SK-MEL-5 (cell line): Measurements from ENCODE around the gene MAP3K6. TPM values are rescaled to one million over a fixed set of nuclear protein-coding genes. Genes with fewer than 3 reads are reported as not detected.

Experiments used
- DNase-seq: peaks from one replicate; pipeline ENCODE4 v3.0.0-alpha.2; 2016; ENCODE audit warnings: low read depth, low spot score
- in situ Hi-C: cut with HindIII; loops from 2 replicates; pipeline ENCODE4 v1.10.0; 2016; ENCODE audit warnings: low sequenced_read_pairs, high pct_unique_total_duplicates, low pct_unique_long_range_greater_than_20kb
- total RNA-seq: library from RNA; depleted of rRNA; stranded (reverse); fragments of >200 nt; shearing (Covaris generic); gene quantifications from 2 replicates; pipeline ENCODE4 v1.2.3, GENCODE V29; 2014

The MAP3K6 gene
- total RNA-seq, 1 experiment from 2014 or later, result 5.5 TPM

- no peak for DNase-seq
- in situ Hi-C loops, result no loop called here
Observed at GRCh38 chr1:27346991-27347624, 19.7 kb downstream of the MAP3K6 start.

- DNase-seq, result no peak
- in situ Hi-C loops, result no loop called here
Observed at GRCh38 chr1:27346357-27346756, 20.4 kb downstream of the MAP3K6 start.

- no peak for DNase-seq
- in situ Hi-C loops, result no loop called here
Observed at GRCh38 chr1:27345272-27345671, 21.5 kb downstream of the MAP3K6 start.

GRCh38 chr1:27343639-27344025, 23.1 kb downstream of the MAP3K6 start:
- in situ Hi-C loops, result no loop called here
- no peak for DNase-seq

- in situ Hi-C loops, result no loop called here
- no peak for DNase-seq
Observed at GRCh38 chr1:27342778-27343638, 23.8 kb downstream of the MAP3K6 start.

- DNase-seq, result no peak
- in situ Hi-C loops, result no loop called here
Observed at GRCh38 chr1:27342391-27342777, 24.4 kb downstream of the MAP3K6 start.

GRCh38 chr1:27341525-27342252, 25.1 kb downstream of the MAP3K6 start, which contains the start of gene SYTL1:
TSS of gene SYTL1 (plus strand) at chr1:27342022. CDS start at chr1:27345335, 3,313 bp downstream.
- in situ Hi-C loops, result no loop called here
- DNase-seq, result no peak

- no peak for DNase-seq
- in situ Hi-C loops, result no loop called here
Observed at GRCh38 chr1:27339213-27339612, 27.5 kb downstream of the MAP3K6 start.

GRCh38 chr1:27338751-27339150, 28.0 kb downstream of the MAP3K6 start:
- DNase-seq, result no peak
- in situ Hi-C loops, result no loop called here

- in situ Hi-C loops, result no loop called here
- DNase-seq, result no peak
Observed at GRCh38 chr1:27336756-27337155, 30.0 kb downstream of the MAP3K6 start.

GRCh38 chr1:27335506-27336422, 31.0 kb downstream of the MAP3K6 start:
- no peak for DNase-seq
- in situ Hi-C loops, result no loop called here

GRCh38 chr1:27333717-27334279, 33.0 kb downstream of the MAP3K6 start:
- no peak for DNase-seq
- in situ Hi-C loops, result no loop called here

- in situ Hi-C loops, result no loop called here
- peak; percentile 53 for DNase-seq
Observed at GRCh38 chr1:27332536-27333281, 34.1 kb downstream of the MAP3K6 start.

- no peak for DNase-seq
- in situ Hi-C loops, result no loop called here
Observed at GRCh38 chr1:27331922-27332321, 34.8 kb downstream of the MAP3K6 start.

- no peak for DNase-seq
- in situ Hi-C loops, result no loop called here
Observed at GRCh38 chr1:27331426-27331825, 35.3 kb downstream of the MAP3K6 start.

- in situ Hi-C loops, result no loop called here
- no peak for DNase-seq
Observed at GRCh38 chr1:27330786-27331185, 36.0 kb downstream of the MAP3K6 start.

- no peak for DNase-seq
- in situ Hi-C loops, result no loop called here
Observed at GRCh38 chr1:27327964-27328363, 38.8 kb downstream of the MAP3K6 start.
